HG03442 (cell line): ENCODE measurements around the gene CD82.
"Not testable (repeated sequence)": the region's sequence is repeated elsewhere in the genome, so short reads cannot be mapped to it uniquely, and the experiment has no call there.

Experiments
- ATAC-seq: cut with Tn5 transposase; IDR thresholded peaks from one replicate; pipeline ENCODE4 v1.9.1; 2021; ENCODE audit warnings: mild to moderate bottlenecking, moderate library complexity; ENCODE audit not compliant: unreplicated experiment

Gene CD82

DNA sequence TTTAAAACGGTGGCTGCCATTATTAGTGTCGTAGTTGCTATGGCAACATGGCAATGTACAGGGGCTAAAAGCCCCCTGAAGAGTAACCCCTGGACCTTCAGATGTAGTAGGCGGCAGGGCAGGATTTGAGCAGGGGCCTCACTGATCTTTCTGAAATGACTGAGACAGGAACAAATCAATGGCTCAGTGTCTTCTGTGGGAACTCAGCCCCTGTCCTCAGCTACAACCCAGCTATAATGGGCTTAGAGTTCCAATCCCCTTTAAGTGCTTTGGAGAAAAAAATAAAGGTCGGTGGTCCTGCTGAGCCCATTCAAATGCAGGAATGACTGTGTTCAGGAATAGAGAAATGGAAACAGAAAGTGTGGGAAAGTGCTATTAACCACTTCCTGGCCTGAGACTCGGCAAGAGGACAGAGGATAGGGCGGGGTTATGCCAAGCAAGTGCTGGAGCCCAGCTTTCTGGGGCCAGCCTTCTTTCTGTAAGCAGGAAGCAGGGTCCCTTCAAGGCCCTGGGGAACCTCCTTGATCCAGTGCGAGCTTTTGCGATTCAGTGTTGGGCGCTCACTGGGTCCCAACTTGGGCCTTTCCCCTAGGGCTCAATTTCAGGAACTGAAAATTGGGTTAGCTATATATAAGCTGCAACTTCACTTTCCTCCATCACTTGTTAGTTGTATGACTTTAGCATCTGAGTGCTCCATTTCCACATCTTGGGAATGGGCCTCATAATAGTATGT lies 6.1 kb upstream of the CD82 start:
- ATAC-seq: peak; percentile 85

DNA sequence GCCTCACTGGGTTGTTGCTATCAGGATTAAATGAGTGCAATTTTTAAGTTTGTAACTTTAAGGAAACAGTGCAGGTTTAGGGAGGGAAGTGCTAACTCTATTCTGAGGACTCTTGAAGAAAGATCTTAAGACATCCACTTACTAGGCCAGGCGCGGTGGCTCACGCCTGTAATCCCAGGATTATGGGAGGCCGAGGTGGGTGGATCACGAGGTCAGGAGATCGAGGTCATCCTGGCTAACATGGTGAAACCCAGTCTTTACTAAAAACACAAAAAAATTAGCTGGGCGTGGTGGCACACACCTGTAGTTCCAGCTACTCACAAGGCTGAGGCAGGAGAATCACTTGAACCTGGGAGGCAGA lies 5.5 kb upstream of the CD82 start:
- not testable (repeated sequence) for ATAC-seq

DNA sequence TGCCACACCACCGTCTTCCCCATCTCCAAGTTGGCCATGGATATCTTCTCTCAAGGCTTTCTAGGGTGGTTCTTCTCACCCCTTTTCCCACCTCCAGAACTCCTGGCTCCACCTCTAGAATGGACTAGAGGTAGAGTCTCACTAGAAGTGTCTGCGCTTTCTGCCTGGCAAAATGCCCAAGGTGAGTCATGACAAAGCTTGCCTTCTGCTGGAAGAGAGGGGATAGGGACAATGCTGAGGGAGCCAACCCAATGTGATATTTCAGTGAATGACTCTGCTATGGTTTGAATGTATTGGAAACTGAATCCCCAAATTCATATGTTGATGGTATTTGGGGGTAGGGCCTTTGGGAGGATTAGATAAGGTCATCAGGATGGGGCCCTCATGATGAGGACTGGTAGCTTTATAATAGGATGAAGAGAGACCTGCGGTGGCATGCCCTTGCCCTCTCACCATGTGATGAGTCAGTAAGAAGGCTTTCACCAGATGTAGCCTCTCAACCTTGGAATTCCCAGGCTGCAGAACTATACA lies 4.1 kb upstream of the CD82 start:
- ATAC-seq: no peak

DNA sequence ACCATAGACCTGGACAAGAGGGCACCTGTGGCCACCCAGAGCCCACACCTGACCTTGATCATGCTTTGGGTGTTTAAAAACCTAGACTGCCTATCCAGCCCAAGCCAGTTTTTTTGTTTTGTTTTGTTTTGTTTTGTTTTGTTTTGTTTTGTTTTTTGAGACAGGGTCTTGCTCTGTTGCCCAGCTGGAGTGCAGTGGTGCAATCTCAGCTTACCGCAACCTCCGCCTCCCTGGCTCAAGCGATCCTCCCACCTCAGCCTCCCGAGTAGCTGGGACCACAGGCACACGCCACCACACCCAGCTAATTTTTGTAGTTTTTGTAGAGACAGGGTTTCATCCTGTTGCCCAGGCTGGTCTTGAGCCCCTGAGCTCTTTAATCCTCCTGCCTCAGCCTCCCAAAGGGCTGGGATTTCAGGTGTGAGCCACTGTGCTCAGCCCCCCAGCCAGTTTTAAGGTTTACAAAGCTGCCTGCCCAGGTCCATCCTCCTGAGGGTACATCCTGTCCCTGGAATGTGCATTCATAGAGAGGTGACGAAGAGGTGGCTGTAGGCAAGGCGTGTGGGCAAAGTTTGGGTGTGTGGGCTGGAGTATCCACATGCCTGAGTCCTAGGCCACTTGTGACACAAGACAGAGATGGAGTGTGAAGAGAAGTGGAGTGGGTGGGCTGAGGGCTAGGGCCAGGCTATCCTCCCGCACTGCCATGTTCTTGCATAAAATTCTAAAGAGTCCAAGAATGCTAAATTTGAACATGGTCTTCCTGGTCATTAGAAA lies 3.3 kb upstream of the CD82 start:
- ATAC-seq: no peak

DNA sequence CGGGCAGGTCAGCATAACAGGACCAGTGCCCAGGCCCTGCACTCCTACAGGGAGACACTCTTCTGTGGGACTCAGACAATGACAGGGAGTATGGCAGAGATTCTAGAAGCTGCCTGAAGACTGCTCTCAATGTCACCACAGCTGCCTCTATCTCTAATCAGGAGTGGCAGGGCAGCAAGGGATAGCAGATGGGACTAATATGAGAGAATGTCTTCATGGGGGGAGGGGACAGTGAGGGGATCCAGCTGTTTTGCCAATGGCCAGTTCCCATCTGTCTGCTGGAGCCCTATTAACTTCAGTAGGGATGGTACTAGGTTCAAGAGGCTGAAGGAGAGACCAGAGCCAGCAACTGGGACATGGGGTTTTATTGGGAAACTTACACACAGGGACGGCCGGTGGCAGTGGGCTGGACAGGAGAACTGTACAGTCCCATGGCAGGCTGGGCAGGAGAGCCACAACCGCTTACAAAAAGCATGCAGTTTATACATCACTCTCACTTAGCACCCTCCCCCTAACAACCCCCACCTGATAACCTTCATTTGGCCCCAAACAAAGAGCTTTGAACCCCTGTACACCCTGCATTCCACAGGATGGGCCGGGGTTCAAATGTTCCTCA lies 2.5 kb upstream of the CD82 start:
- no peak for ATAC-seq

DNA sequence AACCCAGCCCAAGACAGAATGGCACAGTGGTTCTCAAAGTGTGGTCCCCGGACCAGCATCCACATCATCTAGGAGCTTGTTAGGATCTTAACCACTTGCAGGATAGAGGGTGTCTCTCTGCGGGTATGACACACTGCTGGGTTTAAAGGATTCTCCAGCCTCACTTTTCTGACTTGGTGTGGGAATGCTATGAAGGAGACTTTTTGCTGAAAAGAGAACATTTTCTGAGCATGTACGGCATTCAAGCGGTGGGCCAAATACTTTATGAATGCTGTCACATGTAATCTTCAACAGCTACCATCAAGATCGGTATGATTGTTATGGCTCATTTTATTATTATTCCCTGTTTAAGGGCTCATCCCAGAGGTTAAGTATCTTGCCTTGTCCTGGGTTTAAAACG lies 1.8 kb upstream of the CD82 start:
- no peak for ATAC-seq

DNA sequence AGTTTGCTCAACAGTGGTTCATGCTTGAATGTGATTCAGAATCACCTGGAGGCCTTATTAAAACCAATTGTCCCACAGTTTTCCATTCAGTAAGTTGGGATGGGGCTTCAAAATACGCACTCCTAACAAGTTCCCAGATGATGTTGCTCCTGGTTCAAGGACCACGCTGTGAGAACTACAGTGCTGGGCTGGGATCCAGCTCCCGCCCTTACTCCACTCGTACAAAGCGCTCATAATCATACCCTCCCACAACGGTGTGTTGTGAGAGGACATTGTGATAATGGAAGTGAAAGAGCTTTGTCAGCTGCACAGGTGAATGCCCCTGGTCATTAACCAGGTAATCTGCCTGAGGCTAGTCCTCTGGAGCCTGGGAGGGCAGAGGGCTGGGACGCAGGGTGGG lies 1.3 kb upstream of the CD82 start:
- no peak for ATAC-seq

DNA sequence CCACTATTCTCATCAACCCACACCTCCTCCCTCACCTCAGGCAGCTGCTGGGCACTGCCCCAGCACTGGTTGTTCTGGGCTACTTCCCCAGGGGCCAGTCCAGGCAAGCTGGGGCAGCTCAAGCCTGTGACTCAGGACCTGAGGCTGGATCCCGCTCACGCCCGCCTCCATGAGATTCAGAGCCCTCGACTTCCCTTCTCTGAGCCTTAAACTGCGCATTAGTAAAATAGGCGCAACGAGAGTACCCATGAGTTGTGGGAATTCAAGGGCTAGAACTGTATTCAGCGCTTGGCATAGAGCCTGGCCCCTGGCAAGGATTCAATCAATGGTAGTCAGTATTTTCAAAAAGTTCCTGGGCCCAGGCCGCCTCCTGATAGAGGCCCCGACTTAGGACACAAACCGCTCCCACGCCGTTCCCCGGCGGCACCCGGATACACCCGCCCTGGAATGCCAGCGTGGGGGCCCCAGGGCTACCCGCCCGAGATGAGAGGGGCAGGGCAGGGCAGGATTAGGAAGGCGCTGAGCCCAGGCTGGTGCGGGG lies 723 bp upstream of the CD82 start:
- ATAC-seq: no peak

DNA sequence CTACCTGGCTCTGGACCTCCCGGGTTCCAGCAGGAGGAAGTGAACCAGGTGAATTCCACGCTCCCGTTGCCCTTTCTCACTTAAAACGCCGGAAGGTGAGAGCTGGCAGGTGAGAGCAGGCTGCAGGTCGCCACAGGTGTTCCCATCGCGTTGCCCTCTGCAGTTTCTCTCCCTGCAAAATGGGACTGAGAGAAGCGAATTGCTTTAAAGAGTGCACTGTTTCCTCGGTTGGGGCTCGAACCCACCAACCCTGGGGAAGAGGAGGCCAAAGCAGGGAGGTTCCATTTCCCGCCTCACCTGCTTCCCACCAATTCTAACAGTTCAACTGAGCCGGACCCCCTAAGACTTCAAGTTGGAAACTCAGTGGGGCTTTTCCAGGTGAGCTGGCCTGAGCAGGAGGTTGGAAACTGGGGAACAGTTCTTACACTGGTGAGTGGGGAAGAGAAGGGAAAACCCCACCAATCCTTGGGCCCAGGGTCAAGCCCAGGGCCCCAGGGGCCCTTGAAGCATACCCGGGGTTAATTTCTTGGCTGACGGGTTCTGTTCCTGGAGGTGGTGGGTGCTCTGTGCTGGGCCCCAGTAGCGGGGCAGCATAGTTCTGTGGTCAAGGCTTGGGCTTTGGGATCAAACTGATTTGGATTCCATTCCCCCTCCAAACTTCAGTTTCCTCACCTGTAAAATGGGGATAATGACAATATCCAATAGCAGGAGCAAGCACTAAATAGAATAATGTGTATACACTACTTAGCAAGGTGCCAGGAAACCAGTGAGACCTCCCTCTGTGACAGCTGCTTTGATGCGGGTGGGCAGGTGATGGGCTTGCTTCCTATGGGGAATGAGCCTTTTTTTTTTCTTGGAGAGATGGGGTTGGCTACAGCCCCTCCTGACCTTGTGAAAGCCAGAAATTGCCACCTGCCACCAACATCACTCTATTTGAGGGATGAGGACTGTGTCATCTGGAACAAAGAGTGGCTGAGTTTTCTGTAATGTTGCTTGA lies 788 bp downstream of the CD82 start:
- no peak for ATAC-seq

DNA sequence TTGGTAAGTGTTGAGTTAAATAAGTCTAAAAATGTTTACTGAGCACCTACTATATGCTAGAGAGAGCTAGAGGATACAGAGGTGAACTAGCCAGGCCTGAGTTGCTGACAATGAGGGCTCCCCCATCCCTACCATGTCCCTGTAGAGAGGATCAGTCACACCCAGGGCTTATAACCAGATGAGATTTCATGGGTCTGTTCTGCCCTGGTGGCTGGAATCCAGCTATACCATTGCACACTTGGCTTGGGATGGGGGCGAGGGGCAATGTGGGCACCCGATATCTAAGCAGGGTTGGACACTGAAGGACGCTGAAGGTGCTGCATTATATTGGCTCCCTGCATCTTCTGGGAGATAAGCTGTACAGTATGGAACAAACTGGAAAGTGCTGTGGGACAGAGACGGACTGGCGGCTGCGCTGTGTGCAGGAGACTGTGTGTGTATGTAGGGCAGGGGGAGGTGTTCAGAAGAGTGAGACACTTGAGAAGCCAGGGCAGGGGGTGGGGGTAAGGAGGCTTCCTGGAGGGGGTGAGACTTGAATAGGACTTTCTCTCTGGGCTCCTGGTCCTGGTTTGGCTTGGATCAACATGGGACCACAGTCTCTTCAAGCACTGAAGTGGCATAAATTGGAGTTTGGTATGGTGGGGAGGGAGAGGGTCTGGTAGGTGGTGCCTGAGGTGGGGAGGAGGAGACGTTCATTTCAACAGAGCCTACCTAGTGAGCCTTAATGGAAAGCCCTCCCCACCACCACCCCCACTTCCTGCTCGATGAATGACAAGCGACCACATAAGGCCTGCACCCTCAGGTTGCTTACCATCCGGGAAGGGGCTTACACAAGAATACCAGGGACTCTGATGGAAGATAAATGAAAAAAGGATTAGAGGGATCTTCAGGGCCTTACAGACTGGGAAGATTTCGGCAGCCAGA lies 1.8 kb downstream of the CD82 start:
- ATAC-seq: no peak

DNA sequence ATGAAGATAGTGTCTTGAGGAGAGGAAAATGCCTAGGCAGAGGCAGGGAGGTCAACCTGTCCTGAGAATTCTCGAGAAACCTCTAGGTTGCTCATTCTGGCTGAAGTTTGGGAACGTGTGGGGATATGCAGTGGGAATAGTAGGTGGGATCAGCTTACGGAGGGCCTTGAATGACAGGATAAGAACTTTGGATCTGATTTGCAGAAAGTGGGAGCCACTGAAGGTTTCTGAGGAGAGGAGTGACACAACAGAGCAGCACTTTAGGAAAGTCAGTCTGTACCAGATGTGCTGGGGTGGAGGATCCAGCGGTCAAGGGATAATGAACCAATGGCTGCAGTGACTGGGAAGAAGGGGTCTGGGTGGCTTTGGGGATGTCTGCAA lies 2.4 kb downstream of the CD82 start:
- ATAC-seq: no peak

DNA sequence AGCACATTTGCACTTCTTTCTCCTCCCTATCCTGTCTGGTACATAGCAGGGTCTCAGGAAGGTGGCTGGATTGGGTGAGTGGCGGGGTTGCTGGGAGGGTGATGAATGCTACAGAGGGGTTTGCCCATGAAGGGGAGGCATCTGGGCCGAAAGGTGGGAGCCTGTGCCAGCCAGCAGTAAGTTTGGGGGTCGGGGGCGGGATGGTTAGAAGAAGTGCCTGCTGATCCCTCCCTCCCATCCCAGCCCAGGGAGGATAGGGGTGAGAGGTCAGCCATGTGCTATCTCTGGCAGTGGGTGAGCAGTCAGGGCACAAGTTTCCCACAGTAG lies 2.8 kb downstream of the CD82 start:
- no peak for ATAC-seq

DNA sequence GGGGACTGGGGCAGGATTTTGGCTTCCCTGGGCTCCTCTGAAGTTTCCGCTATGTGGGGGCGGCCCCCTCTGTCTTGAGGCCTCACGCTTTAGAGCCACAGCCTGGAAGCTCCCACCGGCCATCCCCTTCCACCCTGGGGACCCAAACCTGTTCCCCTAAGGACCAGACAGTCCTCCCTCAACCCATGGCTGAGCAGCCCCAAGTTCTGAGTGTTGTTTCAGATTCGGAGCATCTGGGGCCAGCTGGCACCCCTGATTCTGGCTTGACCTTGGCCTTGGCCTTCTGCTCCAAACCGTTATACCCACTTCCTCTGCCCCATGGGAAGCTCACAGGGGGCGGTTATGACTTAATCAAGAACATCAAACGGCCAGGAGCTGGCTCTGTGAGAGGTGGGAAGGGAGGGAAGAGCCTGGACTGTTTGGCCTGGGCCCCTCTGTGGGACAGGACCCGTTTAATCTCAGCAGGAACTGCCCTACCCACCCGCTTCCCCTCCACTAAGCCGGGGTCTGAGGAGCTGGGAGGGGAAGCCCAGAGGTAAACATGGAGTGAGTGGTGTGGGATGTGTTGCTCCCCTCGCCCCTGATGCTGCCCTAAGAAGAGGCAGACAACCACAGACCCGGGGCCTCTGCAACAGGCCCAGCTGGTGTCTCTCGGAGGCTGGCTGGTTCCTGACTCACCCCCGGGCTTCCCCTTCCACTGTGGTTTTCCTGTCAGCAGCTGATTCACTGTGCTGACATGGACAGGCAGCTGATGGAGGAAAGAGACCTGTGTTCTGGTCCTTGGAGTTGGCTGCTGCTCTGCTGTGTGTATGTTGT lies 3.4 kb downstream of the CD82 start:
- ATAC-seq: peak; percentile 37

DNA sequence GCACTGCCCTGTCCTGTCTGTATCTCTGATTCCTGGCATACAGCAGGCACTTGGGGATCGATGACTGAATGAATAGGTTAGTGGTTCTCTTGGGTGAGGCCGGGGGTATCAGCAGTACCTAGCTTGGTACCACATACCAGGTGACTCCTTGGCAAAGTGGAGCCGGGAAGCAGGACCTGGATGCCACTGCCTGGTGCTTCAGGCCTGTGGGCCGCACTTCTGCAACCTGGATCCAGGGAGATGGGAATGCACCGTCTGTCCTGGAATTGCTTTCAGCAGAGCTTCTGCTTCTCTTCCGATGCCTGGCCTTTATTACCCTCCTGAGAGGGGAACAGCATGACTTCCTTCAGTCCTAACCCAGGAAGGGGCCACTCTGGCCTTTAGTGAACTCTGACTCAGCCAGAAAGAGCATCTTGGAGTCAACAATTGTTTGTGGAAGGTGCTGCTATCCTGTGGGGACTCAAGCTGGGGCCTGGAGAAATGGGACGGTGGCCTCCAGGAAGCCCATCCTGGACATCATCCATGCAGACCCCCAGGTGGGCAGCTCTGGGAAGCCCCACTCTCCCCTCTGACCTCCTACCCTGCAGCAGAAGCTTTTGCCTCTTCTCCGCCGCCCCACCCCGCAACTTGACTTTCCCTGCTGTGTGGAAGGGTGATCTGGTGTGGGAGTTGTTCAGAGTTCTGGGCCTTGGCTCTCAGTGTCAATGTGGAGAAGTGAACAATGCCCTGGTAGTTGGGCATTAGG lies 5.1 kb downstream of the CD82 start:
- ATAC-seq: no peak

DNA sequence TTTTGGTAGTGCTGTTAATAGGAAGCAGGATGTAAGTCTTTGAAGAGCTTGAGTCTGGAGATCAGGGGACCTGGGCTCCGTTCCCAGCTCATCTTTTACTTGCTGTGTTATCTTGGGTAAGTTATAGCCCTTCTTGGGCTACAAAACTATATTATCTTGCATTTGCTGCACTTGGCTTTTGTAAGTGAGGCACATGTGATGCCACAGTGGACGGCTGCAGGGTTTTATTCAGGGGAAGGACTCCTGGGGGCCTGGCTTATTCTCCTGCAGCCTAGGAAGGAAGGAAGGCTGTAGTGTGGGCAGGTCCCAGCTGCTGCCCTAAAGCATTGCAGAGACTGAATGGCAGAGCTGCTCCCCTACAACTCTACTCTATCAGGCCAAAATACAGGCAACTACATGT lies 6.4 kb downstream of the CD82 start:
- no peak for ATAC-seq

DNA sequence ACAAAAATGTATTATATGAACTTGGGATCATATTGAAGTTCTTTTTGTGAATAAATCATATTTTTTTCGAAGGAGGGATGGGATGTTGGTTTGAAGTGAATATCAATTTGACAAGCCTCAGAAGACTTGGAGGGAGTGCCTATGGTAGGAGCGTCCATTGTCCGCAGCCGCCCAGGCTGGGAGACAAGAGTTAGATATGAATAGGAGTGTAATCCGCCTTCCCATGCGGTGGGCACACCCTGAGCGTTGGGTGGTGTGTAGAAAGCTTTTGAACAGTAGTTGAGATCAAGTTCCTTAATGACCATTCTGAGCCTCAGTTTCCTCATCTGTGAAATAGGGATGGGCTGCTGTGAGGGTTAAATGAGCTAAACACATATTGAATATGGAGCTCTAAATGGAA lies 7.0 kb downstream of the CD82 start:
- ATAC-seq: no peak

DNA sequence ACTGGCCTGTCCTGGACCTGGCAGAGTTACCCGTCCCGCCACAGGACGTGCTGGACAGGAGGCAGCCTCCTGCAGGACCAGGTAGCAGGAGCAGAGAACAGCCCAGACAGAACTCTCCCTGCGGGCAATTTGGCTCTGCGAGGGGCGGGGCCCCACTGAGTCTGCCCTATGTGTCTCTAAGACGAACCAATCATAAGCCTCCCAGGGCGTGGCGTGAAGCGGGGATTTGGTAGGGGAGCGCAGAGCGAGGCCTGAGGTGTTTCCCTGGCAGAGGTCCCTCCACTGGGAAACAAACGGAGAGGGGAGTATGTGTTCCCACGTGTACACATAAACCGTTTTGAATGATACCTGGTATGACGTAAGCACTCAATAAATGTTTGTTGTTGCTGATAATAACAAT lies 7.4 kb downstream of the CD82 start:
- no peak for ATAC-seq

DNA sequence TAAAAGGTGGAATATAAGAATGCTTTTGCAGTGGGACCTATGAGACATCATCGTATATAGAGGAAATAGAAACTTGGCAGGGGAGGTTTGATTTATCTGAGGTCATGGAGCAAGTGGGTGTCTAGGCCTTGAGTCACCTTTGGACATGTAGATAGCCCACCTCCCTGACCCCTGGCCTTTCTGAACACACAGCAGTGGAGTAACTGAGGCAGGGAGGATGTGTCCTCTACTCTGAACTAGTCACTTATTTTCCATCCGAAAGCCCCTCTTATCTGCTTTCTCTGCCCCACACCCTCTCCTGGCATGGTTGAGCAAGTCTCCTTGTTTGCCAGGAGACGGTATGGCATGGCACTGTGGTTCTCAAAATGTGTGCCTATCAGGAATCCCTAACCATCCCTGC lies 7.9 kb downstream of the CD82 start:
- no peak for ATAC-seq
